ENCODE data around the gene C19orf38.

The C19orf38 gene

GRCh38 chr19:10894911-10895213 is 46.6 kb downstream of the C19orf38 start:
- no peak for TF ChIP-seq CTCF (IDR thresholded peaks at IDR 0.05; ENCODE audit: low read depth, low read length, missing control alignments)
- no peak for DNase-seq (ENCODE audit: extremely low read depth, low read depth)
- no peak overlapping the region for H3K4me3 ChIP-seq (replicated peaks; ENCODE audit: low read depth, low read length)

- no peak overlapping the region for H3K4me3 ChIP-seq (replicated peaks; ENCODE audit: low read depth, low read length)
- no peak for DNase-seq (ENCODE audit: extremely low read depth, low read depth)
- TF ChIP-seq CTCF (IDR thresholded peaks at IDR 0.05; ENCODE audit: low read depth, low read length, missing control alignments): no peak
These were observed 47.1 kb downstream of the C19orf38 start for GRCh38 chr19:10895363-10895762.

GRCh38 chr19:10895920-10896319 is 47.7 kb downstream of the C19orf38 start:
- peak; percentile 25 for TF ChIP-seq CTCF (IDR thresholded peaks at IDR 0.05; ENCODE audit: low read depth, low read length, missing control alignments)
- no peak overlapping the region for H3K4me3 ChIP-seq (replicated peaks; ENCODE audit: low read depth, low read length)
- no peak for DNase-seq (ENCODE audit: extremely low read depth, low read depth)

- no peak overlapping the region for H3K4me3 ChIP-seq (replicated peaks; ENCODE audit: low read depth, low read length)
- no peak for DNase-seq (ENCODE audit: extremely low read depth, low read depth)
- TF ChIP-seq CTCF (IDR thresholded peaks at IDR 0.05; ENCODE audit: low read depth, low read length, missing control alignments): no peak
These were observed 48.8 kb downstream of the C19orf38 start for GRCh38 chr19:10896851-10897526.

- no peak for TF ChIP-seq CTCF (IDR thresholded peaks at IDR 0.05; ENCODE audit: low read depth, low read length, missing control alignments)
- no peak for DNase-seq (ENCODE audit: extremely low read depth, low read depth)
- H3K4me3 ChIP-seq (replicated peaks; ENCODE audit: low read depth, low read length): no peak overlapping the region
These were observed 50.4 kb downstream of the C19orf38 start for GRCh38 chr19:10898633-10899032.

- H3K4me3 ChIP-seq (replicated peaks; ENCODE audit: low read depth, low read length): no peak overlapping the region
- DNase-seq (ENCODE audit: extremely low read depth, low read depth): no peak
- no peak for TF ChIP-seq CTCF (IDR thresholded peaks at IDR 0.05; ENCODE audit: low read depth, low read length, missing control alignments)
These were observed 51.0 kb downstream of the C19orf38 start for GRCh38 chr19:10899151-10899653.

GRCh38 chr19:10907925-10908324 is 59.7 kb downstream of the C19orf38 start:
- TF ChIP-seq CTCF (IDR thresholded peaks at IDR 0.05; ENCODE audit: low read depth, low read length, missing control alignments): no peak
- no peak overlapping the region for H3K4me3 ChIP-seq (replicated peaks; ENCODE audit: low read depth, low read length)
- DNase-seq (ENCODE audit: extremely low read depth, low read depth): no peak
